Right ventricle myocardium superior (tissue), 1 donor: ENCODE data around the gene UCP2. TPM values are rescaled to one million over a fixed set of nuclear protein-coding genes. Genes with fewer than 3 reads are reported as not detected.

ENCODE experiments used
- ATAC-seq: fragments of 200-7000 bp; cut with Tn5 transposase; one replicate; pipeline ENCODE4 v1.9.1; 2020; ENCODE audit warnings: mild to moderate bottlenecking; ENCODE audit not compliant: poor library complexity
- DNase-seq: peaks from one replicate; pipeline ENCODE4 v3.0.0-alpha.2; 2020
- intact Hi-C: fragments of 100-400 bp; cut with DNase I; formaldehyde crosslinking; loops from one replicate; pipeline ENCODE4 v1.11.2; 2022
- total RNA-seq: library from RNA; stranded (reverse); fragmentation: NEBNext Ultra II Directional; extraction: Animal tissue kit (Norgen Biotek cat#: 25700); gene quantifications from one replicate; pipeline ENCODE4 v1.2.1, GENCODE V29; 2021
- donor health status: DM: no; HTN: yes; CAD: no; lungs with severe emphysema.

The UCP2 gene
- total RNA-seq, 1 donor from 2014 or later = 25.8 TPM

DNA sequence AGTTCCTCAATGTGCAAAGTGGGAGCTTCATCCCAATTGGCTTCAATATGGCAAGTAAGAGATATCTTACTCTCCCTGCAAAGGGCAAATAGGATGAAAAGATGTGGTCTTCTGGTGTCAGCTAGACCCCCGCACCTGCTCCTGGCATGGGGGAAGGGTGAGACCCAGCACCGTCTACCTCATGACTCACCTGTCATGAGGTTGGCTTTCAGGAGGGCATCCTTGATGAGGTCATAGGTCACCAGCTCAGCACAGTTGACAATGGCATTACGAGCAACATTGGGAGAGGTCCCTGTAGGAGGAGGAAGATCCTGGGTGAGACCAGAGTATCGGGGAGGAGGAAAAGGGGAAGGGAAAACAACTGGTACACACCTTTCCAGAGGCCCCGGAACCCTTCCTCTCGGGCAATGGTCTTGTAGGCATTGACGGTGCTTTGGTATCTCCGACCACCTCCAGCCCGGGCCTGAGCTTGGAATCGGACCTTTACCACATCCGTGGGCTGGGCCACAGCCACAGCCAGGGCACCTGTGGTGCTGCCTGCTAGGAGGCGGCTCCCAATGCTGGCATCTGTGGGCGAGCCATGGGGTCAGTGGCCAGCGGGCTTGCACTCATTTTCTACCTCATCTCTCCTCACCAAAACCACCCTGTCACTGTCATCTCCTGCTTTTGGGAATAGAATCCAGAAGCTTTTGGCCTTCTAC lies 6.0 kb downstream of the UCP2 start:
- DNase-seq (peak; percentile 22), ATAC-seq (no peak)
- intact Hi-C loops = no loop called here

DNA sequence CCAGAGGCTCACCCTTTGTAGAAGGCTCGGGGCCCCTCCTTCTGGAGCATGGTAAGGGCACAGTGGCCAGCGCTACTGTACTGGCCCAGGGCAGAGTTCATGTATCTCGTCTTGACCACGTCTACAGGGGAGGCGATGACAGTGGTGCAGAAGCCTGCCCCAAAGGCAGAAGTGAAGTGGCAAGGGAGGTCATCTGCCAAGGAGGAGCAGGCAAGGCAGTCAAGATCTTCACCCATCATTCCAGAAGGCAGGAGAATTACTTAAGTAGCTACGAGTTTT lies 7.2 kb downstream of the UCP2 start:
- DNase-seq = peak; percentile 22
- ATAC-seq = no peak
- intact Hi-C loops = no loop called here

GRCh38 chr11:73974604-73975478 lies 7.8 kb downstream of the UCP2 start:
- intact Hi-C loops = no loop called here
- ATAC-seq (no peak), DNase-seq (peak; percentile 8)

GRCh38 chr11:73972620-73973449 lies 9.8 kb downstream of the UCP2 start:
- DNase-seq = no peak
- peak; percentile 40 for ATAC-seq
- intact Hi-C loops = no loop called here

DNA sequence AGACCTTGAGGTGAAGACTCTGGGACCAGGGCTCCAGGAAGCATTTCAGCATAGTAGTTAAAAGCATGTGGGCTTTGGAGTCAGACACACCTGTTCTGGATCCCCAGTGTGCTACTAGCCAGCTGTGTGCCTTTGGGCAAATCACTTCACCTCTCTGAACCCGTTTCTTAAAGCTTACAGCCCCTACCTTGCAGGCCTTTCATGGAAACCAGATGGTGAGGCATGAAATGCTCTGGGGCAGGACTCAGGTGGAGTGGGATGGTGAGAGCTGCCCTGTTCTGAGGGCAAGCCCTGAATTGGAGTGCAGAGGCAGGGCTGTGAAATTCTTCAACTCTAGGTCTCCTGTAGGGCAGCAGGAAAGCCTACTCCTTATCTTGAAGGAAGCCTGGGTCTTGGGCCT lies 10.5 kb downstream of the UCP2 start:
- intact Hi-C loops = no loop called here
- no peak for ATAC-seq
- DNase-seq = no peak

GRCh38 chr11:73971175-73971719 lies 11.4 kb downstream of the UCP2 start:
- intact Hi-C loops = no loop called here
- no peak for ATAC-seq
- DNase-seq = no peak

GRCh38 chr11:73969991-73970800 lies 12.4 kb downstream of the UCP2 start:
- DNase-seq (no peak), ATAC-seq (no peak)
- intact Hi-C loops = loop anchor here (10.0 kb wide), 3 partner anchors 55 to 475 kb away; no protein-coding TSS in a partner anchor

DNA sequence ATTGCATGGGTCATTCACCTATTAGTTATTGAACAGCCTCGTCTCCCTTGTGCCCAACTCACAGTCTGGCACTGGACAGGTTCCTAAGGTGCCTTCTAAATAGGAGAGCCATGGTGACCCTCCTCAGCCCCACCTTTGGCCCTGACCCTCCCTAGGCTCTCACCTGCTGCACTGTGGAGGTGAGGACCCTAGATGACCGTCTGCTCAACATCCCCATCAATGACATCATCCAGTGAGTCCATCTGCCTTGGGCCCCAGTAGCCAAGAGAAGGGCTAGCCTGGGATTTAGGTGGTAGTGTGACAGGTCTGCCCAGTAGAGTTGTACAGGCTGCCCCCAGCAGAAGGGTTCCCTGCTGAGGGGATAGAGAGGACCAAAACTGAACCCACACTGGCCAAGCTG lies 13.6 kb downstream of the UCP2 start:
- intact Hi-C loops = loop anchor here (10.0 kb wide), 3 partner anchors 56 to 476 kb away; no protein-coding TSS in a partner anchor
- ATAC-seq = no peak
- DNase-seq = no peak

DNA sequence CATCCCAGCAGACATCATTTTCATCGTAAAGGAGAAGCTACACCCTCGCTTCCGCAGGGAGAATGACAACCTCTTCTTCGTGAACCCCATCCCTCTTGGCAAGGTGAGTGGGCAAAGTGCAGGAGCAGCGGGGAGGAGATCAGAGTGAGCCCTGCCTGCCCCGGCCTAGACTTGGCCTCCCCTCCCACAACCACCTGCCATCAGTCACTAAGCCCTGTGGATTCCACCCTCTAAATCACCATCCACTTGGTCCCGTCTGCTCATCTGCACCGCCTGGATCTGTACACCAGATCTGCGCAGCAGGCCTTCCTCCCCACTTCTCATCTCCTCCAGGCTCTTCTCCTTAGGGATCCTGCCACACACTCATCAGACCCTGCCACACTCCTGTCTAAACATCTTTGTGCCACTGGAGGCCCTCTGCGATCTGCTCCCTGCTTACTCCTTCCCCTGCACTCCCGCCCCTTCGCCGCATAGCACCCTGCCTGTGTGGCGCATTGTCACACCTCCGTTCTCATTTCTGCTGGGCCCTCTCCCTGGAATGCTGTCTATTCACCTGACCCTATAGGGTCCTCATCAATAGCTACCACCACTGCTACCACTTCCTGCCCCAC lies 14.2 kb downstream of the UCP2 start:
- DNase-seq (peak; percentile 30), ATAC-seq (no peak)
- intact Hi-C loops = loop anchor here (10.0 kb wide), 3 partner anchors 56 to 476 kb away; no protein-coding TSS in a partner anchor

GRCh38 chr11:73965764-73966121 lies 16.9 kb downstream of the UCP2 start:
- intact Hi-C loops = loop anchor here (10.0 kb wide), 3 partner anchors 59 to 479 kb away; no protein-coding TSS in a partner anchor
- DNase-seq (no peak), ATAC-seq (no peak)

DNA sequence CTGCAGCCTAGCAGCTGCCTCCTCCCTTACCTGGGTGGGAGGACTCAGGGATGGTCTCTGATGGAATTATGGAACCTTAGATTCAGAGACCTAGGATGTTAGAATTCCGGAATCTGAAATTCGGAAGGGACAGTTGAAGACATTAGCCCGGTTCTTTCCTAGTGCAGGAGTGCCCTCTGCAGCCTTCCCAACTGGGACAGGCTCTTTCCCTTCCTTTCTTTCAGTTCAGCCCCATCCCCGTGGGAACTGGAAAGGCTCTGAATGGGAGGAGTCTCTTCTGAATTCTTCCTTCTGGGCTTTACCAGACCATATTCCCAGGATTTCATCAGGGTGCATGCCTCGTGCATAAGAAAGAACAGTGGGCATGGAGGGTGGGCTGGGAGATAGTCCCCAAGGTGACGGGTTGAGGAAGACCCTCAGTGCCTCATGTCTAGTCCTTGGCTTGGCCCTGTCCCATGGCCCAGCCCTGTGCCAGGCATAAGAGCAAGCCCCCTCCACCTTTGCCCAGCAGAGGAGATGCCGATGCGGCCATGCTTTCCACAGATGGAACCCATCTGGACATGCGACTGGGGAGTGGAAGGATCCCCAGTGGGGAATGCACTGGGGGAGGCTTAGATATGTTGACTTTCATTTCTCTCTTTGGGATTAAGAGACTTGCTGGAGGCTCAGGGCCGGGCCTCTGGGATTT lies 17.4 kb downstream of the UCP2 start:
- intact Hi-C loops = loop anchor here (10.0 kb wide), 3 partner anchors 60 to 480 kb away; no protein-coding TSS in a partner anchor
- peak; percentile 22 for ATAC-seq

DNA sequence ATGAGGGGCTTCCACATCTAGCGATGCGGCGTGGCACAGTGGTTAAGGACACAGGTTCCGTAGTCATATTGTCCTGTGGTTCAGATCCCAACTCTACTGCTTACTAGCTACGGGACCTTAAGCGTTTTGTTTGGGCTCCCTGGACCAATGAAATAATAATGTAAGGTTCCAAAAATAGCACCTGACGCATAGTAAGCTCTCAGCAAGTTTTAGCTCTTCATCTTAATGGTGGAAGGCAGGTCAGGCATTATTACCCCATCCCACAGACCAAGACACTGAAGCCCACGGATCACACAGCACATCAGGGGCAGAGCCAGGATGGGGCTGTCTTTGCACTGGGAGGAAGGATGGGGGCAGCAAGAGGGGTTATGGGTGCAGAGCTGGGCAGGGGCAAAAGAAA lies 18.8 kb downstream of the UCP2 start:
- intact Hi-C loops = loop anchor here (10.0 kb wide), 3 partner anchors 61 to 481 kb away; no protein-coding TSS in a partner anchor
- ATAC-seq = peak; percentile 7
- DNase-seq = peak; percentile 4

More for the DNA sequence above, 17.4 kb downstream of the UCP2 start:
- peak; percentile 29 for DNase-seq

- DNase-seq = no peak
- ATAC-seq = no peak
- intact Hi-C loops = loop anchor here (10.0 kb wide), 3 partner anchors 63 to 483 kb away; no protein-coding TSS in a partner anchor
Observed at GRCh38 chr11:73962101-73962705, 20.4 kb downstream of the UCP2 start.

- ATAC-seq (no peak), DNase-seq (peak; percentile 12)
- intact Hi-C loops = loop anchor here (10.0 kb wide), 3 partner anchors 63 to 483 kb away; no protein-coding TSS in a partner anchor
Observed at GRCh38 chr11:73961321-73961720, 21.3 kb downstream of the UCP2 start.

GRCh38 chr11:73958521-73959141 lies 24.0 kb downstream of the UCP2 start:
- no peak for ATAC-seq
- intact Hi-C loops = no loop called here
- peak; percentile 6 for DNase-seq
